HG03520 (cell line): ENCODE measurements around the gene OSBPL5.

Source experiments
- ATAC-seq: cut with Tn5 transposase; IDR thresholded peaks from one replicate; pipeline ENCODE4 v1.9.1; 2021; ENCODE audit warnings: mild to moderate bottlenecking, moderate library complexity; ENCODE audit not compliant: unreplicated experiment

OSBPL5 gene

GRCh38 chr11:3152471-3153110 lies 12.5 kb downstream of the OSBPL5 start:
- ATAC-seq, result no peak

GRCh38 chr11:3150726-3151125 lies 14.4 kb downstream of the OSBPL5 start:
- ATAC-seq, result no peak

- ATAC-seq, result no peak
Measured at GRCh38 chr11:3149852-3150188, 15.3 kb downstream of the OSBPL5 start.

GRCh38 chr11:3148990-3149851 lies 15.9 kb downstream of the OSBPL5 start:
- no peak for ATAC-seq

- no peak for ATAC-seq
Measured at GRCh38 chr11:3148255-3148989, 16.7 kb downstream of the OSBPL5 start.

GRCh38 chr11:3147626-3148025 lies 17.5 kb downstream of the OSBPL5 start:
- ATAC-seq, result no peak

- ATAC-seq, result no peak
Measured at GRCh38 chr11:3147257-3147619, 17.9 kb downstream of the OSBPL5 start.

- ATAC-seq, result no peak
Measured at GRCh38 chr11:3146612-3147256, 18.4 kb downstream of the OSBPL5 start.

- no peak for ATAC-seq
Measured at GRCh38 chr11:3145206-3145520, 19.9 kb downstream of the OSBPL5 start.

- no peak for ATAC-seq
Measured at GRCh38 chr11:3144296-3145205, 20.6 kb downstream of the OSBPL5 start.

GRCh38 chr11:3143136-3143880 lies 21.8 kb downstream of the OSBPL5 start:
- ATAC-seq, result no peak

GRCh38 chr11:3140291-3140603 lies 24.9 kb downstream of the OSBPL5 start:
- no peak for ATAC-seq

- no peak for ATAC-seq
Measured at GRCh38 chr11:3139481-3140290, 25.4 kb downstream of the OSBPL5 start.

GRCh38 chr11:3139086-3139440 lies 26.0 kb downstream of the OSBPL5 start:
- ATAC-seq, result no peak

GRCh38 chr11:3138178-3139085 lies 26.7 kb downstream of the OSBPL5 start:
- ATAC-seq, result no peak

- ATAC-seq, result no peak
Measured at GRCh38 chr11:3137486-3138177, 27.5 kb downstream of the OSBPL5 start.

GRCh38 chr11:3136546-3137455 lies 28.3 kb downstream of the OSBPL5 start:
- ATAC-seq, result no peak
